HS-5 (cell line): ENCODE data around the gene RALB.
A peak's percentile ranks its signal among the peaks of the same experiment; 100 is the strongest.

Source experiments
- DNase-seq: peaks from one replicate; pipeline ENCODE4 v3.0.0-alpha.2; 2012; ENCODE audit warnings: low read depth

RALB gene

DNA sequence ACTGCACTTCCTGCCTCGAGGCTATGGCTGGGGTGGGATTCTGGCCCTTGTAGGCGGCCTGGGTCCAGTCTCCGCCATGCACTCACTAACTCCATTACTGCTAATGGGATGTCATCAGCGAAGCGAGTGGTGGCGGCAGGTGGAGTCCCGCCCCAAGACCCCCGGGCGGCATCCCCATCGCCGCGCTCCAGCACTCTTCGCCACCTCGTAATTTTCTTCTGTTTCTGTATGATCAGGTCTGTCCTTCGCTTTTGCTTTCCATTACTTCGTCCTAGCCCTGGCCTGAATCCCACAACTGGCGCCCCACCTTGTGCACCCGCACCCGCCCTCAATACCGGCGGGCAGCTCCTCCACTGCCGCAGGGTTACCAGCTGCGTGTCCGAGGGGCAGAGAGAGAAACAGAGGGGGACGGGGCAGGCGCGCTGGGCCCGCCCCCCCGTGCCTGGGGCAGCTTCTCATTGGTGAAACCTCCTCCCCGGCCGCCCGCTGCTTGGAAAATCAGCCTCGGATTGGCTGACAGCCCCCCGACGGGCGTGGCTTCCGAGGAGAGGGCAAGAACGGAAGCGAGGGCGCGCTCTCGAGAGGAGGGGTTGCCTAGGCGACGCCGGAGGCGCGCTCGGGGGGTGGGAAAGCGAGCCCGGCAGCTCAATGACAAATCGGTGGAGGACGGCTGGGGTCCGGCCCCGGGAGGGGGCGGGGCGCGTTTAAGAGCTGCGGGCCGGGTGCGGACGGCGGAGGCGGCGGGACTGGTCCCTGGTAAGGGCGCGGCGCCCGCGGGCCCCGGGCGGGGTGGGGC lies at the start of gene RALB:
Gene RALB (plus strand): TSS at position 628 of the 796 bp plus-strand sequence. CDS start 25,813 bp downstream, outside the sequence.
- DNase-seq, result peak; percentile 96

GRCh38 chr2:120203251-120204021 lies 49.2 kb upstream of the RALB start:
- DNase-seq, result no peak

DNA sequence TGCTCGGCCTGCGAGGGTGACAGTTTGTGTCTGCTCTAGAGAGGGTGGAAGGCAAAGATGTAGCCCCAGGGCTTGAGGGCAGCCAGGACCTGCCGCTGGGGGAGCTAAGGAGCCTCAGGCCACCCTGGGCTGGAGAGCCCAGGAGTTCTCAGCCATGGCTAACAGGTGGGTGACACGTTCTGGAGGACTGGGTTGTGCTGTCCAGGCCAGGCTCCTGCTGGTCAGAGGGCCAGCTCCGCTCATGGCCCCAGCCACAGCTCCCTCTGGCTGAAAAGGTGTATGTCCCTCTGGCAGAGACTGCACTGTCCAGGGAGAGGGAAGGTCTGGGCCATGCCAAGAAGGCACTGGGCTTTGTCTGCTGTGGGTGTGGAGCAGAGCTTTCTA lies 48.6 kb upstream of the RALB start:
- no peak for DNase-seq

DNA sequence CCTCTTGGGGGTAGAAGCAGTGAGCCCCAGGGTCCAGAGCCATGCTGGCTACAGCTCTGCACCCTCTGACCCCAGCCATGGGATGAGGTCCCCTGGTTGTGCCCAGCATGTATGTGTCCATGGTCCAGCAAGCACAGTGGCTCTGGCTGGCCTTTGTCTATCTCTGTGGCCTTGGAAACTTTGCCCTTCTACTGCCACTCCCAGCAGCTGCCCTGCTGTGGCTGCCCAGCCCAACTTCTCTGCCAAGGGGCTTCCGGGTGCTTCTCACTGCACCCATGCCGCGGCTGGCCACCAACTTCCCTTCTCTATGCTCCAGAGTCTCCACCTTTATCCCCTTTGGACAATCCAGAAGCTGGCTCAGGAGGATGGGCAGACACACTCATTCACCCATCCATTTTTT lies 48.2 kb upstream of the RALB start:
- no peak for DNase-seq

DNA sequence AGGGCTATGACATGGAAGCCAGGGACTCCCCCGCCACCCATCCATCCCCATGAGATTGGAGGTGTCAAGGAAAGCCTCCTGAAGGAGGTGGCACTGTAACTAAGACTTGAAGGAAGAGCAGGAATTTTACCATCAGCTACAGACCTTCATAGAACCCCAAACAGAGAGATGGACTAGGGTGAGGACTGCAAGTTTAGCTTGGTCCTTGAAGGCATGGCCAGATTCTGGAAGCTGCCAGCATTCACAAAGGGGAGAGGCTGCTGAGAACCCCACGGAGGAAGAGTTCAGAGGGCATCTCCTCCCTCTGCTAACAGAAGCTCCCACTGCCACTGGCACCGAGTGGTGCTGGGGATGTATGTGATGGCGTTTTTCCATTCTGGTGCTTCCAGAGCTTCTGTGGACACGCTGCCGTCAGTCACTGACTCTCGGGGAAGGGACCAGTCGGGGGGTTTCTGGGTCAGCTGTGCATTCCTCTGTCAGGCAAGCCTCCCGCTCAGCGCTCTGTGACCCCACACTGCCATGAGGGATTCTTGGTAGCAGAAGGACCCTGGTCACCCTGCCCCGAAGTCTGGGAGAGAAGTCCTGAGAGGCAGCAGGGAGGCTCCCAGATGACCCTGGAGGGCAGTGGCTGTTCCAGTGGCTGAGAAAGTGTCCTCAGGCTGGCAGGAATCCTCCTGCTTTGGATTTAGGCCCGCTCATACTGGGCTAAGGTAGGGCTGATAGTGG lies 47.5 kb upstream of the RALB start:
- DNase-seq, result no peak

- no peak for DNase-seq
Observed at GRCh38 chr2:120206022-120206581, 46.5 kb upstream of the RALB start.

DNA sequence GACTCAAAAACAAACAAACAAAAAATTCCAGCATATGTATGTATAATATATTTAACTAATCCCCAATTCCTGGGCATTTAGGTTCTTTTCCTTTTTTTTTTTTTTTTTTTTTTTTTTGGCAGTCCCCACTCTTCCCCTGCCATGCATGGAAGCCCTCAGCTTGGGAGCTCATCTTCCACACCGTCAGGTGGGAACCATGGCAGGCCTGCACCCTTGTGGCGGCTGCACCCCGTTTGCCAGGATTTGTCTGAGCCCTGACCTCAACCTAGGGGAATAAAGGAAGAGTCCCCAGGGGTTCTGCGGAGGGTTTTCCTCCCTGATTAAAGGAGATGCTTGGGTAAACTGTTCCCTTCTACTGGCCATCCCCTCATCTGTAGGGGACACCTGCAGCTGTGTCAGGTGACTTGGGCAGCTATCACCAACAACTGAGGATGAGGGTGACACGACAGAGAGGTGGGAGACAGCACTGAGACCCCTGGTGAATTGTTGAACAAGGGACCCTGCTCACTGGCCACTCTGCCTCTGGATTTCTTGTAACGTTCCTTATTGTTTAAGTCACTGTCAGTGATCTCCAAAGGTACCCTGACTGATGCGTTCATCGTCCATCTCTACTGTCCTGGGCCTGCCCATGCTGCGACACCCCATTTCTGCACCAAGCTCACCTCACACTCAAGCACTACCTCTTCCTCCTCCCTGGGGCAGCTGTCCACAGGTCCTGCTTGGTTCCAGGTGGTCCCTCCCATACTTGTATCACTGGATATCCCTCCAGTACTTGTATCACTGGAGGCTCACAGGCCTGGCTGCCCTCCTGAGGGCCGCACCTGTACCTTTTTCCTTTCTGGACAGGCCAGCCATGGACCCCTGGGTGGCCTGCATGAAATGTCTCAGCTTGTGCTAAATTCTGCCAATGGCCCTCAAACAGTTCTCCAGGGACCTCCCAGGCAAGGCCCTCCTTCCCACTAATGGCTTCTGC lies 44.0 kb upstream of the RALB start:
- no peak for DNase-seq

DNA sequence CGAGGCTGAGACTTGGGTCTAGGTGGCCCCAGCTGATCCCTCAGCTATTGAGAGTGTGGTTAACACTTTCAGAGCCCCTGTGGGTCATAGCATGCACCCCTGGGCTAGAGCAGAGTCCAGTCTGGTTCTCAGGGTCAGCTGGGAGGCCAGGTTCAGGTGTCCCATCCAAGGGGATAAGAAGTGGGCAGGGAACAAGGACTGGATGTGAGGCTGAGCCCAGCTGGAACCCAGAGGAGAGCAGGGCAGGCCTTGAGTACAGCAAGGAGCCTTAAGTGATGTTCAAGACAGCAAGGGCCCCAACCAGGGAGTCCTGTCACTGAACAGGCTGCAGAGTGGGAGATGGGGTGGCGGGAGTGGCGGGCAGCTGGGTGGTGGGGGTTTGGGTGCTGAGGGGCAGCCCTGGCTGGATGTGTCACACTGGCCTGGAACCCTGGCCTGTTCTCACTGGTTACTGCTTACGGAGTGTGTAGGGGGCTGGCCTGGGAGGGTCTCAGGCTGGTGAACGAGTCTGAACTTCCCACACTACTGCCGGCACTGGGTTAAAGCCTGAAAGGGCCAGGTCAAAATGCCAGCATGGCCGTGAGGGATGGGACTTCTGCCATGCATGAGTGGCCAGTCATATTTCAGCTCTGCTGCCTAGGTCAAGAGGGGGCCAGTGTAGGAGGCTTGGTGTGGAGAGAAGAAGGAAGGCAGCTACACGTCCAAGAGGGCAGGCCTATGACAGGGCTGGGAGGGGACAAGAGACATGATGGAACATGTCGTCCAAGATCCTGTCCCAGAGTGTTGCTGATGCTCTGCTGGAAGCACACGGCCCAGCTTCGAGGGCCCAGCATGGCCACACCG lies 43.0 kb upstream of the RALB start:
- no peak for DNase-seq

DNA sequence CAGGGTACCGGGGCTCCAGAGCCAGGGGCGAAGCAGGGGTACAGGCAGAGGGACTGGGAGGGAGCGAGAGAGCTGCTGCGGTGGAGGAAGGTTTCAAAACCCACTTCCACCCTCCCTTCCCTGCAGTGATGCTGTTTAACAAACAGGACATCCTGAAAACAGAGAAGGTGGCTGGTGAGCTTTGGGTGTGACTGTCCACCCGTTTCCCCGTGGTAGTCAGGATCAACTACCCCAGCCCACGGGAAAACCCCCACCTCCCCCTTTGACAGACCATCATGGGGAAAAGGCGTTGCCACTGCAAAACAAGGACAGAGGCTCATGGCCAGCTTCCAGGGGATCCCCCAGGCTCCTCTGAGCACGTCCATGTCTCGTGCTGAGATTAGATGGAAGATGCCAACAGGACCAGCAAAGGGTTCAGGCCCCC lies 42.4 kb upstream of the RALB start:
- DNase-seq, result no peak

DNA sequence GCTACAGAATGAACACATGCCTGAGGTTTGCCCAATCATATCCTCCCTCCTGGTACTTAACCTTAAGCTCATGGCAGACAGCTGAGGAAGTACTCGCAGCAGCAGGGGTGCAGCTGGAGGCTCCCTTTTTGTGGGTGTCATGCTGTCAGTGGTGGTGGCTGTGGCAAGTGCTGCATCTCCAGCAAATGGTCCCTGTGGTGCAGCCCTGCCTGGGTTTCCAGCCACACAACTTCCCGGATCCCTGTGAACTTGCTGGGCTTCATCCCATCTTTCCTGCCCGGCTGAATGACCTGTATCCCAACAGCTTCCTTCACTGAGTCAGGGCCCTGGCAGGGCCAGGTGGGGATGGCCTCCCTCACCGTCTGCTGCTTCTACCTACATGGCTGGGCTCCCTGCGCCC lies 34.5 kb upstream of the RALB start:
- DNase-seq, result no peak

DNA sequence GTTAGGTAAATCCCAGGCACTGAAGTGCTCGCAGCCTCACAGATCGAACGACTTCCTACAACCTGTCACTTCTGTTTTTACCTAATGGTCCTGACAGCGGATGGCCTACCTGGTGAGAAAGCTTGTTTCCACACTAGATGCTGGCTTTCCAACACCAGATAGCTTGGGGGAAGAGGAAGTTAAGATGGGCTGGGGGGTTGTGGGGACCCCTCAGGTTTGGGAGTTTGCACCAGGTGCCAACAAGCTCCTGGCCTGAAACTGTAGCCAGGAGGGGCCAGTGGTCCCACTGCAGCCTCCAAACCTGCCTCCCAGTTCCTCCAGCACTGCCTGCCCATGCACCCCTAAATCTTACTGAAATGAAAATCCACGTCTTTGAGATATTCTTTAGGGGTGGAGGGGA lies 33.4 kb upstream of the RALB start:
- no peak for DNase-seq

- DNase-seq, result no peak
Observed at GRCh38 chr2:120219766-120220165, 32.9 kb upstream of the RALB start.

DNA sequence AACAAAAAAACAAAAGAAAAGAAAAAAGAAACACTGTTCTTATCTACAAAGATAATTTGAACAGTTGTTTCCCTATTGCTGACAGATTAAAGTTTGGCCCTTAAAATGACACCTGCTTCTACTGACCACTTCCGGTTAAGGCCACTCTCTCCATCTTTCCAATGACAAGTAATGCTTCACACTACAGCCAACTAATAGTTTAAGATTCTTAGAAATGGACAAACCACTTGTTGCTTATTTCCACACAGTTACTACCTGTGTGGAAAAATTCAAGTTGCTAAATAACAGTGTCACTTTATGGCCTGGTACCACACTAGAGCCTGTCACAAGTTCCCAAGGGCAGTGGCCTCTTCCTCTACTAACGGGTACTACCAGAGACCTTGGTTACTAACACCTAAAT lies 31.9 kb upstream of the RALB start:
- DNase-seq, result no peak

- no peak for DNase-seq
Observed at GRCh38 chr2:120221616-120222015, 31.0 kb upstream of the RALB start.

DNA sequence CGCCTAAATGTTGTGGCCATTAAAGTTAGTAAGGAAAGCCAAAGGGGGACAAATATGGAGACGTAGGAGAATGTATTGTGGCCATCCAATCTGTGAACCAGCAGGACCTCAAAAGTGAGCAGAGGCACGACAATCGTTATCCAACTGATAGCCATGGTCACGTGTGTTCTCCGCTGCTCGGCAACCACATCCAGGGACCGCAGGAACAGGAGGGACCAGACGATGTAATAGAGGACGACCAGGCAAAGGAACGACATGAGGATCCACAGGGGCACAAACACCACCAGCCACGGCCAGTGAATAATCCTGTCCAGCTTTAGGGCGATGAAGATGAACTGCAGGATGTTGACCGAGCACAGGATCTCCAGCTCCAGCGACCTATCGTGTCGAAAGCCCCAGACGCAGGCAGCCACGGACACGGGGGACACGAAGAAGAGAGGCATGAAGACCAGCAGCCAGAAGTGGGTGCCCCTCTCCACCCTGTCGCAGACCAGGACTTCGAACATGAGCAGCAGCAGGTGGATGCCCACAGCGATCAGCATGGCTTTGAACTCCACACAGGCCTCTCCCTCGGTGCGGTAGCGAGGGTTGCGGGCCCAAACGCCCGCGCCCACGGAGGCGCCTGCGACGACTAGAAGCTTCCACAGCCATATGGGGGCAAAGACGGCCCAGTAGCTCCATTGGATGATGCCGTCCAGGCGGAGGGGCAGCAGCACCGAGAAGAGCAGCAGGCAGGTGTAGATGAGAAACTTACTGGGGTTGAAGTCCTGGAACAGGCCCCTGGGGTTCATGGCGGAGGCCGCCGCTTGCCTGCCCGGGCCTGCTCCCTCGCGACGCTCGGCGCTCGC lies 30.2 kb upstream of the RALB start:
- no peak for DNase-seq

DNA sequence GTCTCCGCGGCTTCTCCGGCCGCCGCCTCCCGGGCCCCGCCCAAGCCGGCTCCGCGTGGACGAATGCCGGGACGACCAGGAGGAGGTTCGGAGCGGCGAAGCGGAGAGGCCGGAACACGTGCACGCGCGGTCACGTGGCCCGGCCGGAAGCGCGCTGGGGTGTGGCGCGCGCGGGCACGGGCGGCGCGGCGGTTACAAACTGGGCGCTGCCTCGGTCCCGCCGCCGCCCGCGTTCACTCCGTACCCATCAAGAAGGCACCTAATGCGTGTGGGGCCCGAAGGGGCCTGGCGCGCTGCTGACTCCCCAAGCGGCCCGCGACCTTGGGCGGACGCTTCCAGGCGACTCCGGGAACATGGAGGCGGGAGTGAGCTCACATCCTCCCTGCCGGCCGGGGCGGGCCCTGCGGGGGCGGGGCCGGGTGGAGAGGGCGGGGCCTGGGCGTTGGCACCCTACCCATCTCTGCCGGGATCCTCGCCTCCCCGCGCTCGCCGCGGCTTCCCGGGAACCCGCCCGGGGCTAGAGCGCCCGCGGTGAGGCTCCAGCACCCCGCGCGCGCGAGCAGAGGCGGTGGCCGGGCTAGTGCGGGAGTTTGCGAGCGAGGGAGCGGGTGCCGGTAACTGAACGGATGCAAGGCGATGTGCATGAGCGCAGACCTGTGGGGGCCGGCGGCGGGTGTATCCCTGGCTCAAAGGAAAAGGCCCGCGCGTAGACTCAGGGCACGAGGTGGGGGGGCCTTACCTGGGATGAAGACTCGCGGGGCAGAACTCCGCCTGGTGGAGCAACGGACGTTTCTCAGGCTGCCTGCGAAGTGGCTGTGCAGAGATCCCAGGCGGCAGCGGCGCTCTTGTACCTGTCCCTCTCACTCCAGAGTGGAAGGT lies 29.4 kb upstream of the RALB start, which contains the start of gene TMEM185B:
Gene TMEM185B (minus strand): TSS at position 367 of the 879 bp plus-strand sequence. CDS start 424 bp downstream, outside the sequence.
- DNase-seq, result peak; percentile 69

DNA sequence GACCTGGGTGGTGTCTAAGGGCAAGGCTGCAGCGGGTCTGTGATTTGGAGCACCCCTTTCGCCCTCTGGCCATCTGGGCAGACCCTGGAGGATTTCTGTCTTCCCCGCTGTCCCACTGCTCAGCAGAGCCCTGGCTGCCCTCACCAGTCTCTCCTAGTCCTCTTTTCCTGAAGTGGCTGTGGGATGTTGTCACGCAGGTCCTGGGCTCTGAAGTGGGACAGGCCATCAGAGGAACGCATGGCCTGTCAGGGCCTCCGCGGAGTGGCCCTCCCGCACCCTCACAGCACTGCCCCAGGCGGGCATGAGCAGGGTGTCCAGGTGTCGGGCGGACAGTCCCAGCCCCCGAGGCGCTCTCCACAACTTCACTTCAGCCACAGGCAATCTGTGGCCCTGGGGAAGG lies 28.4 kb upstream of the RALB start:
- no peak for DNase-seq
